B cell (primary cell): ENCODE results near the gene RHPN2.

Experiments
- EZH2 ChIP-seq: IDR thresholded peaks from 2 replicates; pipeline ENCODE4 v1.6.1; 2012; ENCODE audit warnings: borderline replicate concordance, low read depth, mild to moderate bottlenecking, moderate library complexity, low read length; ENCODE audit not compliant: insufficient read depth, poor library complexity, severe bottlenecking
- TF ChIP-seq, protein P1 (sequence below): fragments of 200-600 bp; IDR thresholded peaks from one replicate; pipeline ENCODE4 v1.8.0; 2022; ENCODE audit warnings: antibody characterized with exemption, mild to moderate bottlenecking

- TF ChIP-seq, protein P1, sequence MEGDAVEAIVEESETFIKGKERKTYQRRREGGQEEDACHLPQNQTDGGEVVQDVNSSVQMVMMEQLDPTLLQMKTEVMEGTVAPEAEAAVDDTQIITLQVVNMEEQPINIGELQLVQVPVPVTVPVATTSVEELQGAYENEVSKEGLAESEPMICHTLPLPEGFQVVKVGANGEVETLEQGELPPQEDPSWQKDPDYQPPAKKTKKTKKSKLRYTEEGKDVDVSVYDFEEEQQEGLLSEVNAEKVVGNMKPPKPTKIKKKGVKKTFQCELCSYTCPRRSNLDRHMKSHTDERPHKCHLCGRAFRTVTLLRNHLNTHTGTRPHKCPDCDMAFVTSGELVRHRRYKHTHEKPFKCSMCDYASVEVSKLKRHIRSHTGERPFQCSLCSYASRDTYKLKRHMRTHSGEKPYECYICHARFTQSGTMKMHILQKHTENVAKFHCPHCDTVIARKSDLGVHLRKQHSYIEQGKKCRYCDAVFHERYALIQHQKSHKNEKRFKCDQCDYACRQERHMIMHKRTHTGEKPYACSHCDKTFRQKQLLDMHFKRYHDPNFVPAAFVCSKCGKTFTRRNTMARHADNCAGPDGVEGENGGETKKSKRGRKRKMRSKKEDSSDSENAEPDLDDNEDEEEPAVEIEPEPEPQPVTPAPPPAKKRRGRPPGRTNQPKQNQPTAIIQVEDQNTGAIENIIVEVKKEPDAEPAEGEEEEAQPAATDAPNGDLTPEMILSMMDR = no peak
- no peak for TF ChIP-seq EZH2
Measured at GRCh38 chr19:33008738-33009137, 56.0 kb downstream of the RHPN2 start.
